ENCODE results near the gene HSD17B10.
A peak's percentile ranks its signal among the peaks of the same experiment; 100 is the strongest.

Gene HSD17B10

DNA sequence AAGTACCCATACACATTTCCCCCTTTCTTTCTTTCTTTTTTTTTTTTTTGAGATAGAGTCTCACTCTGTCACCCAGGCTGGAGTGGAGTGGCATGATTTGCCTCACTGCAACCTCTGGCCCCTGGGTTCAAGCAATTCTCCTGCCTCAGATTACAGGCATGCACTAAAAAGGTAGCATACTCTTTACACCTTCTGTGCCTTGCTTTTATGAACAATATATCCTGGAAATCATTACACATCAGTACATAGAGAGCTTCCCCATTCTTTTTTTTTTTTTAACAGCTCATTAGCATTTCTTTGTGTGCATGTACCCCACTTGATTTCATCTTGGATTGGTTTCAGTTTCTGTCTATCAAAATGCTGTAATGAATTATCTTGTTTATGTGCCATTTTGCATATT lies 18.6 kb upstream of the HSD17B10 start:
- Mint-ChIP-seq H3K27me3 (ENCODE audit: low read depth) (no peaks in the 10 kb centered on the region), H3K9me3 (peaks cover 13% of the 10 kb centered on the region), H3K36me3 (ENCODE audit: low read depth) (no peaks in the 10 kb centered on the region), H3K4me1 (no peaks in the 10 kb centered on the region), H3K4me3 (no peak overlapping the region), H3K27ac (no peak overlapping the region)
- TF ChIP-seq, protein P1, sequence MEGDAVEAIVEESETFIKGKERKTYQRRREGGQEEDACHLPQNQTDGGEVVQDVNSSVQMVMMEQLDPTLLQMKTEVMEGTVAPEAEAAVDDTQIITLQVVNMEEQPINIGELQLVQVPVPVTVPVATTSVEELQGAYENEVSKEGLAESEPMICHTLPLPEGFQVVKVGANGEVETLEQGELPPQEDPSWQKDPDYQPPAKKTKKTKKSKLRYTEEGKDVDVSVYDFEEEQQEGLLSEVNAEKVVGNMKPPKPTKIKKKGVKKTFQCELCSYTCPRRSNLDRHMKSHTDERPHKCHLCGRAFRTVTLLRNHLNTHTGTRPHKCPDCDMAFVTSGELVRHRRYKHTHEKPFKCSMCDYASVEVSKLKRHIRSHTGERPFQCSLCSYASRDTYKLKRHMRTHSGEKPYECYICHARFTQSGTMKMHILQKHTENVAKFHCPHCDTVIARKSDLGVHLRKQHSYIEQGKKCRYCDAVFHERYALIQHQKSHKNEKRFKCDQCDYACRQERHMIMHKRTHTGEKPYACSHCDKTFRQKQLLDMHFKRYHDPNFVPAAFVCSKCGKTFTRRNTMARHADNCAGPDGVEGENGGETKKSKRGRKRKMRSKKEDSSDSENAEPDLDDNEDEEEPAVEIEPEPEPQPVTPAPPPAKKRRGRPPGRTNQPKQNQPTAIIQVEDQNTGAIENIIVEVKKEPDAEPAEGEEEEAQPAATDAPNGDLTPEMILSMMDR (IDR thresholded peaks at IDR 0.05; ENCODE audit: unreplicated experiment in 3 of 3): no peak

DNA sequence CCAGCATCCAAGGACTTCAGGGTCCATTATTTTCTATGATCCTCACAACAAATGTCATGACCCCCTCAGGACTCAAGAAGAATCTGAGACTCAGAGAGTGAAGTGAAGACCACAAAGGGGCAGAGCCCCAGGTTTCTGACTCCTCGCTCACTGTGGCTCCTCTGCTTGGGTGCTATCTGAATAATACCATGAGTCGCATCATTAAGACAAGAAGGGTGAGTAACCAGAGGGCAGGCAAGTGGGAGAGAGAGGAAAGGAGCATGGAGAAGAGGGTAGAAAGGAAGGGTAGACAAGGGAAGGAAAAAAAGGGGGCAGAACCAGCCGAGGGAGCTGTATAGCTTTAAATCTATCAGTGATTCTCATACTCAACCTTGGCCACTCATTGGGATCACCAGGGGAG lies 15.5 kb upstream of the HSD17B10 start:
- Mint-ChIP-seq H3K27me3 (ENCODE audit: low read depth) (no peaks in the 10 kb centered on the region), H3K9me3 (peaks cover 8% of the 10 kb centered on the region), H3K4me1 (no peaks in the 10 kb centered on the region), H3K36me3 (ENCODE audit: low read depth) (no peaks in the 10 kb centered on the region), H3K4me3 (no peak overlapping the region), H3K27ac (no peak overlapping the region)
- TF ChIP-seq, protein P1 (IDR thresholded peaks at IDR 0.05; ENCODE audit: unreplicated experiment in 3 of 3): no peak

DNA sequence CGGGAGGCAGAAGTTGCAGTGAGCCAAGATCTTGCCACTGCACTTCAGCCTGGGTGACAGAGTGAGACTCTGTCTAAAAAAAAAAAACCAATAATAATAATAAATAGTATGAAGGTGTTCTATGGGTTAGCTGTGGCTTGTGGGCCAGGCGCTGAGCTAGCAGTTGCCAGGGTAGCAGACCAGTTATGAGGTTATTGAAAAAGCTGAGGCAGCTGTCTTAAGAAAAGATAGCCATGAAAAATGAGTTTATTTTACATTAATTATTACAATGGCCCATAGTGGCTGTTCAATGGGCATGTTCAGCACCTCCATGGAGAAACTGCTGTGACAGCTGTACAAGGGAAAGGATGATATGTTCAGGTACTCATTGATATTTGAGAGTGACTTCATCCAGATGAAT lies 13.3 kb upstream of the HSD17B10 start:
- H3K27ac Mint-ChIP-seq: no peak overlapping the region
- H3K4me3 Mint-ChIP-seq: no peak overlapping the region
- H3K9me3 Mint-ChIP-seq: peaks cover 12% of the 10 kb centered on the region
- H3K27me3 Mint-ChIP-seq (ENCODE audit: low read depth): no peaks in the 10 kb centered on the region
- H3K36me3 Mint-ChIP-seq (ENCODE audit: low read depth): no peaks in the 10 kb centered on the region
- H3K4me1 Mint-ChIP-seq: no peaks in the 10 kb centered on the region
- TF ChIP-seq, protein P1 (IDR thresholded peaks at IDR 0.05; ENCODE audit: unreplicated experiment in 3 of 3): no peak

DNA sequence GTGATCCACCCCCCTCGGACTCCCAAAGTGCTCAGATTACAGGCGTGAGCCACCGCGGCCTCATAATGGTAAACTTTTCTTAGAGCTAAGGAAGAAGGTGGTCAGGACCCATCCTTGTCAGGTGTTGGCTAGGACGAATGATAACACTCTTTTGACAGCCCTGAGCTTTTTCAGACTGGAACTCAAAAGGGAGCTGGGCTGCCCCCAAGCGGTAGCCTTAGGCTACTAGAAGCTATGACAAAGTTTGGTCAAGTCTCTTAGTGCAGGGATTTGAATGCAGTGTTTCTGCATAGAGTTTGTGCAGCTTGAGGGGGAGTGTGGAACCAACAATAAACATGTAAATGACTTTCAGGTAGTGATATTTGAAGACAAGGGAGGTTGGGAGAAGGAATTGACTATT lies 11.8 kb upstream of the HSD17B10 start:
- H3K4me1 Mint-ChIP-seq: no peaks in the 10 kb centered on the region
- H3K9me3 Mint-ChIP-seq: peaks cover 12% of the 10 kb centered on the region
- H3K27ac Mint-ChIP-seq: no peak overlapping the region
- TF ChIP-seq, protein P1 (IDR thresholded peaks at IDR 0.05; ENCODE audit: unreplicated experiment in 3 of 3): peak; percentile 21 to 46 (median 38)
- H3K4me3 Mint-ChIP-seq: no peak overlapping the region
- no peaks in the 10 kb centered on the region for H3K27me3 Mint-ChIP-seq (ENCODE audit: low read depth)
- H3K36me3 Mint-ChIP-seq (ENCODE audit: low read depth): no peaks in the 10 kb centered on the region

DNA sequence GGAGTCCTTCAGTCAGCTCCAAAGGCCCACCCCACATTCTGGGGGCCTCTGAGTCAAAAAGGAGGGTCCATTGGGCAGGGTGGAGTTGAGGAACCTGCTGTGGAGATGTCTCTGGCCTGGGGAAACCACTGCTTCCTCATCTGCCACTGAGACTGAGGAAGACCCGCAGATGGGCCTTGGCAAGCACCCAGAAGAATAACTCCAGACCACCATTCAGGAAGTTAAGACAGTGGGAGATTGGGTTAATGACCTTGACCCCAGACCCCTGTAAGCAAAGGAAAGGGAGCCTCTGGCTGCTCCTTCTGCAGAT lies 8.1 kb upstream of the HSD17B10 start:
- TF ChIP-seq, protein P1 (IDR thresholded peaks at IDR 0.05; ENCODE audit: unreplicated experiment in 3 of 3): no peak
- peak overlapping the region in 2 of 3 experiments; percentile 77 to 80 for H3K4me3 Mint-ChIP-seq
- peaks cover 6% of the 10 kb centered on the region for H3K4me1 Mint-ChIP-seq
- H3K27me3 Mint-ChIP-seq (ENCODE audit: low read depth): peaks cover 9% of the 10 kb centered on the region
- H3K27ac Mint-ChIP-seq: no peak overlapping the region
- peaks cover 8% of the 10 kb centered on the region for H3K9me3 Mint-ChIP-seq
- no peaks in the 10 kb centered on the region for H3K36me3 Mint-ChIP-seq (ENCODE audit: low read depth)

DNA sequence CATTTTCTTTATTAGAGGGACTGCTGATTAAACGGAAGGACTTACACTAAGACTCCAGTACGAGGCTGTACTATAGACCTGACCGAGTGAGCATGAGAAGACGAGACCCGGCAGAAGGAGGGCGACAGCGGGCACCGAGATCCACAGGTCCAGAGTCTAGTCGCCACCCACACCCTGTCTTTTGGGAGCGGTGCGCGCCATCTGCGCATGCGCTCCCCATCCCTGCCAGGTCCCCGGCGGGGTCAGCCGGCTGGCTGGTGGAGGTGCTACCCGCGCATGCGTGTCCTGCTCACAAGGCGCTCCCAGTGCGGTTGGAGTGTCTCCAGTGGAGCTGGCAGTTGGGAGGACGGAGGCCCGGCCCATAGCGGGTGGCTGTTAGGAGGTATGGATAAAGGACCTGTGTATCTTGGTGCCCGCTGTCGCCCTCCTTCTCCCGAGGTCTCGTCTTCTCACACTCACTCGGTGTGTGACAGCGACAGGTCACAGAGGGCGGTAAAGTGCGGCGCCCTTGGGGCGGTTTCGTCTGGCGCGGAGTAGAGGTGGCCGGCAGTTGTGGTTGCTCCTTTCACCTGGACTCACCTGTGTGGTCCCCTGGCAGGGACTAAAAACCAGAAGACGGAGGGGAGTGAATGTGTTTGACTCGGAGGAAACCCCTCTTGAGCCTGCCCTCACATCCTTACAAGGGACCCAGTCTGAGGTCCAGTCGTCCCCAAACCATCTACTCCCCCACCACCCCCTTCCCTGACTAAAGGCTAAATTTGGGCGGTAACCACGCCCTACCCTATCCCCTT lies 7.6 kb upstream of the HSD17B10 start:
- Mint-ChIP-seq H3K36me3 (ENCODE audit: low read depth) (no peaks in the 10 kb centered on the region), H3K27ac (no peak overlapping the region), H3K4me3 (peak overlapping the region; percentile 77 to 80 (median 78)), H3K9me3 (peaks cover 8% of the 10 kb centered on the region), H3K27me3 (ENCODE audit: low read depth) (peaks cover 9% of the 10 kb centered on the region), H3K4me1 (peaks cover 6% of the 10 kb centered on the region)
- TF ChIP-seq, protein P1 (IDR thresholded peaks at IDR 0.05; ENCODE audit: unreplicated experiment in 3 of 3): no peak
